GM19463 (cell line): ENCODE measurements around the gene DLST.

Experiments
- ATAC-seq: cut with Tn5 transposase; IDR thresholded peaks from one replicate; pipeline ENCODE4 v1.9.1; 2021; ENCODE audit warnings: mild to moderate bottlenecking, moderate library complexity; ENCODE audit not compliant: unreplicated experiment

The DLST gene

DNA sequence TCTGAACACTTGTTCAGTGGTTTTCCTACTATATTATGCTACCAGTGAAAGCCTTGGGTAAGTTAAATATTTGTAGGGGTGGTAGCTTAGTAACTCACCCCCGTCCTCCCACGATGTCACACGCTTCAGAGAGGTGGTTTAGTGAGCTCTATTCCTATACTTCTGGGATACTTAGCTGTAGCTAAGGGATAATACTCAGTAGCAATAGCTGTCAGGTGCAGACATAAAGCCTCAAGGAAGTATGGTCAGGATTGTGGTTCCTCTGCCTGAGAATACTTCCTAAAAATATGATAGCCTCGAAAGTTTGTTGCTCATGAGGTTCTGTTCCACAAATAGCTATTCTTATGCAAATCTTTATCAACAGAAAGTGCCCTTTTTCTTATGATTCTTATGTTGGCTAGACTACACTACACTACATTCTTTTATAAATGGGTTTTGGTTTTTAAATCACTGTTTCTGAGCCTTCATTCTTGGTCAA is 11.9 kb downstream of the DLST start:
- ATAC-seq = peak; percentile 58

GRCh38 chr14:74896400-74896799 is 14.7 kb downstream of the DLST start:
- ATAC-seq = no peak

GRCh38 chr14:74897642-74898041 is 15.9 kb downstream of the DLST start:
- no peak for ATAC-seq

- ATAC-seq = no peak
These were observed 16.4 kb downstream of the DLST start for GRCh38 chr14:74898083-74898482.

DNA sequence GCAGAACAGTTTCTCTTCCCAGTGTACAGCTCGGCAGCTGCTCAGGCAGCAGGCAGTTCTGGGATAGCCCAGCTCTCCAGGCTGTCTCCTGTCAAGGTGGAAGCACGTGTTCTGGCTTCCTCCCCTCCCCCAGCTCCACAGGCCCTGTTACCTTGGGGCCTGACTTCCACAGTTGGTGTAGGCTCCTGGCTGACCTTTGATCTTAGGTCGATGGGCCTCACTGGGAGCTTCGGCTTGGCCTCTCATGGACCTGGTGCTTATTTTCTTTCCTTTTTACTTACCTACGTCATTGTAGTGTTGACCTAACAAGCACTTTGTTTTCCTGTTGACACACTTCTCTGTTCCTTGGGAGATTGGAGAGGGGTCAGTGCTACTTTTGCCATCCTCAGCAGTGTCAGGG is 17.0 kb downstream of the DLST start:
- ATAC-seq = no peak

- no peak for ATAC-seq
These were observed 21.4 kb downstream of the DLST start for GRCh38 chr14:74902941-74903705.

DNA sequence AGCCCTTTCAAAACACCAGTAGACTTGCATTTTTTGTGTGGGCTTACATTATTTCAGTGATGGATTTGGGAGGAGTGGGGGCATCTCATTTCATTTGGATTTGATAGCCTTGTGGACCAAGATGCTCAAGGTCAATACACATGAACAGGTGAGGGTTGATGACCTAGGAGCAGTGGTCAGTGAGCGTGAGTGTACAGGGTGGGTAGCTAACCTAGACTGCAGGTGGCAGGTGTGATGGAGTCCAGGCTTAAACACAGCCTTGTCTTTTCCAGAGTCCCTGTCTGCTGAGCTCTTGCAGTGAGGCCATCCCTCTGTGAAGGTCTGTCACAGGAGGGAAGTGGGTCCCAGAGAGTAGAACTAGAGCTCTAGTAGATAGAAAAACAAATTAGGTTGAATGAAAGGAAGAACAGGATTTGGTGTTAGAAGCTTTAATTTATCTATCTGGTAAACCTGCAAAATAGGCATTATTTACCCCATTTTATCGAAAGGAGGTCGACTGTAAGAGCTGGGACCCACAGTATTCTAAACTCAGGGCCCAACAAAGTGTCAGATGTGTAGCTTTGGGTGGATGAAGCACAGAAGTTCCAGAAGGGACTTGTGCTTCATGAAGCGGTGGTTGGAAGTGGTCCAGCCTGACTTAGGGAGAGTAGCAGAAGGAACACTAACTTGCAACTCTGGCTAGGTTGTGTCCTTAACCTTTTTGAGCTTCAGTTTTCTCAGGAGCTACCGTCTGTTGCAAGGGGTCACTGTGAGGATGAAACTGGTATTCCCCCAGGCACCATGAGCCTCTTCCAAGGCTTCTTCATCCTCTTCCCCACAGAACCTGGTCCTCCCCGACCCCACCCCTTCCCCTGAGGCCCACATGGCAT is 23.2 kb downstream of the DLST start:
- no peak for ATAC-seq

DNA sequence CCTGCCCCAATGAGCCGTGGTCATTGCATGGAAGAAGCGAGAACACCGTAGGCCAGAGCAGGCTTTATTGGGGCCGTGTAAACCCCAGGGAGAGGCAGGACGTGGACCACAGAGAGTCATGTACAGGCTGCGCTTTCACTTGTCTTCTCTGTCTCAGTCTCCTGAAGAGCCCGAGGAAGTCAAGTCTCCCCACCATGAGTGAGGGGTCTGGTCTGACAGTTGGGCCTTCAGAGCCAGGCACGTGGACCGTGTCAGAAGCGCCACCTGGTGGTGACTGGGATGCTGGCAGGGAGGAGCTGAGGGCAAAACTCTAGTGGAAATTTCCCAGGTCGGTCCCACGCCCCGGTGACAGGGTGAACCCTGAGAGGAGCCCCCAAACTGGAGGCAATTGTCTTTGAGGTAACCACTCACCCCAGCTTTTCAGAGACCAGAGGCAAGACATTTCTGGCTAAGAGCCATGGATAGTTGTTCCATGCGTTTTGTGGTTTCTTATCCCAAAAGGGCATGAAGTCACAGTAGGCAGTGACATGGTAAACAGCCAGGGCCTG is 24.0 kb downstream of the DLST start:
- no peak for ATAC-seq

DNA sequence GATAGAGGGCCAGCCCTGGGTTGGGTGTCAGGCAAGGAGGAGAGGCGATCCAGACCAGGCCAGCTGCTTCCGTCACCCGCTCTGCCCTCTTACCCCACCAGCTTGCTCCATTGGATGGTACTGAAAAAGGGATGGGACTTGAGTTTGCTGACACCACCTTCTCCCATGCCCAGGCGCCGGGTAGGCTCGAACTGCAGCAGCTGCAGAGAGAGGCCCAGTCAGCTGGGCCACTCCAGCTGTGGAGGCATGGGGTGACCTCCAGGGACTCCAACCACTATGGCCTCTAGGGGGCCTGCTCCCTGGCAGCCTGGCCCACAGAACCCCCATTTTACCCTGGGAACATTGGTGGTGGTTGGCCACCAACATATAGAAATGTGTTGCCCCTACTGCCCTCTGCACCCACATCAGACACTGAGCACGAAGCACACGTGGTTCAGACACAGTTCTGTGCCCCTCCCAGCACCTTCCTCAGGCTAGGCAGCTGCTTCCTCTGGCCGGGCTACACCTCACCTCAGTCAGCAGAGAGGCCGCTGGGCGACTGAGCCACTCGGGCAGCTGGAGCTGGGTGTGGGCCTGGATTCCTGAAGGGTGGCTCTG is 25.3 kb downstream of the DLST start:
- ATAC-seq = no peak

GRCh38 chr14:74907744-74908143 is 26.0 kb downstream of the DLST start:
- no peak for ATAC-seq

- ATAC-seq = no peak
These were observed 27.2 kb downstream of the DLST start for GRCh38 chr14:74908861-74909341.

GRCh38 chr14:74909501-74909900 is 27.8 kb downstream of the DLST start:
- ATAC-seq = no peak

- ATAC-seq = no peak
These were observed 28.2 kb downstream of the DLST start for GRCh38 chr14:74909911-74910310.

DNA sequence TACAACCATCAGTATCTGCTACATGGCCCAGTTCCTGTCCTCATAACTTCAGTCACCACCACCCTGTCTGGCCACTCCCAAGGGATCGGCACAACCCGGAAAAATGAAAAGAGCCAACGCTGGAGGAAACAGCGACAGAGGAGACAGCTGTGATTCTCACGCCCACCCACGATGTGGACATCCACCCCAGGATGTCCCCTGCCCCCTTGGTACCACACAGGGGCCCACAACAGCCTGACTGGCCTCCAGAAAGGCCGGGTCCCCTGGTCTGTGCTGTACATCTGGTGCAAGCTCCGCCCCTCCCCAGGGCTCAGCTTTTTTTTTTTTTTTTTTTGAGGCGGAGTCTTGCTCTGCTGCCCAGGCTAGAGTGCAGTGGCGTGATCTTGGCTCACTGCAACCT is 28.8 kb downstream of the DLST start:
- no peak for ATAC-seq

GRCh38 chr14:74911221-74911620 is 29.5 kb downstream of the DLST start:
- ATAC-seq = no peak

GRCh38 chr14:74911704-74912103 is 30.0 kb downstream of the DLST start:
- ATAC-seq = no peak

GRCh38 chr14:74912111-74912510 is 30.4 kb downstream of the DLST start:
- ATAC-seq = no peak

GRCh38 chr14:74912801-74913200 is 31.1 kb downstream of the DLST start:
- no peak for ATAC-seq

DNA sequence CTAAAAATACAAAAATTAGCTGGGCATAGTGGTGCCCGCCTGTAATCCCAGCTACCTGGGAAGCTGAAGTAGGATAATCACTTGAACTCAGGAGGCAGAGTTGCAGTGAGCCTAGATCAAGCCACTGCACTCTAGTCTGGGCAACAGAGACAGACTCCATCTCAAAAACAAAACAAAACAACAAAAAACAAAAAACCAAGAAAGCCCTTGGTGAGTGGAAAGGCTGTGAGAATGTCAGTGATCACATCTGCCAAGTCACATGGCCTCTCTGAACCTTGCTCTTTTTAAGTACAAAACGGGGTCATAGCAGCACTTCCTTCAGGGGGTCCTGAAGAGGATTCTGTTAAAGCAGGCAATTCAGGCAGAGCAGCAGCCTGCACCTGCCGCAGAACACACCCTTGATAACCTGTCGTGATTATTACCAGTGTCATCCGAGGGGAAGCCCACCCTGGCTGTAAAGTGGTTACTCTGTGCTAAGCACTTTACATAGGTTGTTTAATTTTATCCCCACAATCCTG is 31.7 kb downstream of the DLST start:
- no peak for ATAC-seq

DNA sequence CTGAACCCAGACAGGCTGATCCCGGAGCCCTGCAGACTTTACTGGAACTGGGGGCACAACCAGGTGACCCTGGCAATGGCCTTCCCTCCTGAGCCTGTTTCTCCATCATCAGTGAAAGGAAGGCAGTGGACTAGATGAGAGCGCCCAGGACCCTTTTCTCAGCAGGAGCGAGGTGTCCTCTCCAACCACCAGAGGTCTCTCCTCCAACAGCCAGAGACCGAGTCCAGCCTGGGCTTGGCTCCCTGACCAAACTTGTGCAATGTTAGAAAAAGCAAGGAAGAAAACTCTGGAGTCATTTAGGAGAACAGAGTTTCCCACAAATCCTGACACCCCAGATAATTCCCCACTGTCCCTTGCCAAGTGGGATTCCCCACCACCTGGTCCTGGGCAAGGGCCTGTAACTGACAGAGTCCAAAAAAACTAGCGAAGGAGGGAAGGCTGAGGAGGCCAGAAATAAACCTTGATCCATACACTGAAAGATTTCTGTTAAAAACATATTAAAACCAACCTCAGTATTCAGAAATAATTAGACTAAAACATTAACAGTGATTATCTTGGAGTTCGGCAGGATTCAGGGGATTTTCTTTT is 32.4 kb downstream of the DLST start:
- ATAC-seq = no peak

GRCh38 chr14:74915426-74915825 is 33.7 kb downstream of the DLST start:
- no peak for ATAC-seq
